Measurements from ENCODE around the gene KCNT2.

Gene KCNT2

DNA sequence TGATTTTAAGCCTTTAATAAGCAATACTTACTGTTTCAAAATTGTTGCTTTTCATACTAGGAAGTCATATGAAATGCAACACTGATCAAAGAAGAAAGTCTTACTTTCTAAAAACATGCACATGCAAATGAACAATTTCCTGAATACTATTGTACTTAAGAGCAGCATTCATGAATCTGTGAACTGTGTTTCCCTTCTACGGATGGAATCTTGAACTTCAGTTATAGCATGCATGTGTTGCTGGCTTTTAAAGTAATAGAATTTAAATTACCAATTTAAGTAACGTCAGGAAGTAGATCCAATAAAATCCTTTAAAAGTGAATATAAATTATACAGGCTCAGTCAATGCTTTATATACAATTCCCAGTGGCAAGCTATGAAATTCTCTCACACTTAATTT lies 348.9 kb downstream of the KCNT2 start:
- TF ChIP-seq Cebpa-rat (IDR thresholded peaks at IDR 0.05): no peak
- no peaks in the 10 kb centered on the region for H3K27me3 ChIP-seq
- peak overlapping the region in 6 of 11 experiments; percentile 16 to 62 (median 36); a peak in 11 of 22 replicates for H3K4me2 ChIP-seq
- H4K20me1 ChIP-seq: no peaks in the 10 kb centered on the region
- no peak overlapping the region for H3K4me3 ChIP-seq
- H3K9ac ChIP-seq: no peak overlapping the region
- no peaks in the 10 kb centered on the region for H3K36me3 ChIP-seq
- peaks cover 0 to 15% (median 6%) of the 10 kb centered on the region in 10 experiments; a peak in 11 of 20 replicates for H3K4me1 ChIP-seq
- H3K27ac ChIP-seq: no peak overlapping the region
- H3K9me3 ChIP-seq (replicated peaks in 1 of 11): no peaks in the 10 kb centered on the region

DNA sequence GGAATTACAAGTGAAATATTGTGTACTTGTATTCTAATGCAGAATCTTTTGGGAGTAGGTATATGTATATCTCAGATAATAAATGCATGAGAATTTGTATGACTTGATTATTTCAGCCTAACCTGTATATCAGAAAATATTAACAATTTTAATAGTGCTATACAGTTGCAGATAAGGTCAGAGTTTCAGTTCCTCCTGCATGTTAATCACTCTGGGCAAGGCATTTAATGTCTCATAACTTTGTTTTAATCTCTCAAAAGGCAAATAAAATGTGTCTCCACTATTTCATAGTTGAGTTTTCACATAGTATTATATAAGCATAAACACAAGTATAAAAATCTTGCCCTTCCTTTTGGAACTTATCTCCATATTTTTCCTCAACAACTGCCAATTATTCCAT lies 352.5 kb downstream of the KCNT2 start:
- Histone ChIP-seq H3K27ac (no peak overlapping the region), H3K4me1 (peaks cover 0 to 15% (median 6%) of the 10 kb centered on the region in 10 experiments; a peak in 11 of 20 replicates), H3K36me3 (no peaks in the 10 kb centered on the region), H3K9me3 (replicated peaks in 1 of 11) (no peaks in the 10 kb centered on the region), H3K4me3 (no peak overlapping the region), H3K27me3 (no peaks in the 10 kb centered on the region), H3K9ac (no peak overlapping the region), H4K20me1 (no peaks in the 10 kb centered on the region), H3K4me2 (no peak overlapping the region)
- TF ChIP-seq Cebpa-rat (IDR thresholded peaks at IDR 0.05): no peak

DNA sequence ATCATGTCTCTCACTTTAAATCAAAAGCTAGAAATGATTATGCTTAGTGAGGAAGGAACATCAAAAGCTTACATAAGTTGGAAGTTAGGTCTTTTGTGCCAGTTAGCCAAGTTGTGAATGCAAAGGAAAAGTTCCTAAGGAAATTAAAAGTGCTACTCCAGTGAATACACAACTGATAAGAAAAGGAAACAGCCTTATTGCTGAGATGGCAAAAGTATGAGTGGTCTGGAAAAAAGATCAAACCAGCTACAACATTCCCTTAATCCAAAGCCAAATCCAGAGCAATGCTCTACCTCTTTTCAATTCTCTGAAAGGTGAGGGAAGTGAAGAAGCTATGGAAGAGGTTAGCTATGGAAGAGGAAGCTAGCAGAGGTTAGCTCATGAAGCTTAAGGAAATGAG lies 378.7 kb downstream of the KCNT2 start:
- Histone ChIP-seq H4K20me1 (no peaks in the 10 kb centered on the region), H3K4me3 (no peak overlapping the region), H3K9ac (no peak overlapping the region), H3K27ac (no peak overlapping the region), H3K4me1 (no peaks in the 10 kb centered on the region), H3K4me2 (no peak overlapping the region), H3K36me3 (no peaks in the 10 kb centered on the region), H3K9me3 (replicated peaks in 1 of 11) (no peaks in the 10 kb centered on the region), H3K27me3 (no peaks in the 10 kb centered on the region)
- no peak for TF ChIP-seq Cebpa-rat (IDR thresholded peaks at IDR 0.05)

DNA sequence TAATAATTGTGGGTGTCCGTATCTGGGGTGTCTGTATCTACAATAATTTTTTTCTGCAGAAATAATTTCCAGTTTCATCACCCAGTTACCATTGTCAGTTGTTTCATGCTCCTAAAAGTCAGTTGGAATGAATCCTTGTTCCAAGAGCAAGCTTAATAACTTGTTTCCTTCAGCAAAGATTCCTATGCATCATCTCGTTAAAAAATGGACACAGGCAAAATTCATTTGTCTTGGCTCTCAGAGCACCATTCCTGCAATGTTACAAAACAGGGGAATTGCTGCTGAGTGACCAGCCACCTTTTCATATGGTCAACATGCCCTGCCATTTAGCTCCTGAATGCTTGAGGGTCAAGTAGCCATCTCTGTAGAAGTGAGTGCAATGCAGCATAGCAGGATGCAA lies 393.4 kb downstream of the KCNT2 start:
- Histone ChIP-seq H3K4me2 (no peak overlapping the region), H3K4me1 (no peaks in the 10 kb centered on the region), H3K27ac (no peak overlapping the region), H4K20me1 (no peaks in the 10 kb centered on the region), H3K4me3 (no peak overlapping the region), H3K9me3 (replicated peaks in 1 of 11) (no peaks in the 10 kb centered on the region), H3K36me3 (no peaks in the 10 kb centered on the region), H3K27me3 (no peaks in the 10 kb centered on the region), H3K9ac (no peak overlapping the region)
- TF ChIP-seq Cebpa-rat (IDR thresholded peaks at IDR 0.05): no peak

DNA sequence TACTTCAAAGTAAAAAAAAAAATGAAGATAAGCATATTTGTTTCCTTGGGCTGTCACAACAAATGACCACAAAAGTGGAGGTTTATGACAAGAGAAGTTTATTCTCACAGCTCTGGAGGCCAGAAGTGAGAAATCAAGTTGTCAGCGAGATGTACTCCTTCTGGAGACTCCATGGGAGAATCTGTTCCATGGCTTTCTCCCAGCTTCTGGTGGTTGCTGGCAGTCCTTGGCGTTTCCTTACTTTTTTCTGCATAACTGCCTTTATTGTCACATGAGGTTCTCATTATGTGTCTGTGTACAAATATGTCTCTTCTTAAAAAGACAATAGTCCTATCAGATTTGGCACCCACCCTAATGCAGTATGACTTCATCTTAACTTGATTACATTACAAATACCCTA lies 398.3 kb downstream of the KCNT2 start:
- Histone ChIP-seq H3K9ac (no peak overlapping the region), H4K20me1 (no peaks in the 10 kb centered on the region), H3K4me2 (no peak overlapping the region), H3K4me1 (no peaks in the 10 kb centered on the region), H3K27ac (no peak overlapping the region), H3K27me3 (no peaks in the 10 kb centered on the region), H3K4me3 (no peak overlapping the region), H3K36me3 (no peaks in the 10 kb centered on the region), H3K9me3 (replicated peaks in 1 of 11) (no peaks in the 10 kb centered on the region; a peak in 1 of 22 replicates)
- no peak for TF ChIP-seq Cebpa-rat (IDR thresholded peaks at IDR 0.05)

DNA sequence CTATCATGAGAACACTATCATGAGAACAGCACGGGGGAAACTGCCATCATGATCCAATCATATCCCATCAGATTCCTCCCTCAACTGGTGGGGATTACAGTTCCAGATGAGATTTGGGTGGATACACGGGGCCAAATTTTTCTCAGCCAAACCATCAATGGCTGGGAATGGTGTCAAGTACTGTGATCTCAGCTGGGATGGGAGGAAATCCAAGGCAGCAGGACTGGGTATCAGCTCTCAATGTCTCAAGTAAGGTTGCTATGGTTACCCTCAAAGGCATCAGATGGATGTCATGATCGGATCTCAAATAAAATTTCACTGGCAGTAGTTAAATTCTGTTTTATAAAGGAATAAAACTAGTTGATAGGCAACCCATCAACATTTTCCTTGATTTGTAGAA lies 399.0 kb downstream of the KCNT2 start:
- H3K36me3 ChIP-seq: no peaks in the 10 kb centered on the region
- no peak overlapping the region for H3K4me2 ChIP-seq
- no peak for TF ChIP-seq Cebpa-rat (IDR thresholded peaks at IDR 0.05)
- no peaks in the 10 kb centered on the region for H4K20me1 ChIP-seq
- no peaks in the 10 kb centered on the region for H3K27me3 ChIP-seq
- H3K9me3 ChIP-seq (replicated peaks in 1 of 11): no peaks in the 10 kb centered on the region; a peak in 1 of 22 replicates
- no peak overlapping the region for H3K4me3 ChIP-seq
- no peak overlapping the region for H3K27ac ChIP-seq
- no peak overlapping the region for H3K9ac ChIP-seq
- no peaks in the 10 kb centered on the region for H3K4me1 ChIP-seq

DNA sequence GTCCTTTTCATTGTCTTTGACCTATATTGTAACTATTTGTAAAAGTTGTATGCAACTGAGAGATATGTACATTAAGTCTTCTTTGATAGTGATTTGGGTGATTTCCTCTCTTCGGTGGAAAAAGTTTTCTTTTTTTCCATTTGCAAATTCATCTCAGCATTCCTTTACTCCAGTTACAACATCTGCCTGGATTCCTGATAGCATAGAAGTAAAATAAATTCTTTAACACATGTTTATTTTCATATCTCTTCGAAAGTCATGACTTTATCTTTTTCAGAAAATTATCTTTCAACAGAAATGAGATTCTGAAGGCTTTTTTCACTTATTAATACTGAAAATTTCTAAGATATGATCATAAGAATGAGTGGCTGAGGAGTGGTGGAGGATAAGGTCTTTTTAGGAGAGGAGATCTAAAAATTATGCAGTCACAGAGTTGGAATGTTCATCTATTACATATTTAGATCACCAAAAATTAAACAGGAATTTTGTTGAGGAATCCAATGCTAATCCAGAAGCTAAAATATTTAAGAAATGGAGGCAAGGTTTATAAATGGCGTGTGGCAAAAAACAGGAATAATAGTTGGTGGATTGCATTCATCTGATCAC lies 400.5 kb downstream of the KCNT2 start:
- Histone ChIP-seq H3K9me3 (replicated peaks in 1 of 11) (no peaks in the 10 kb centered on the region; a peak in 1 of 22 replicates), H3K4me2 (no peak overlapping the region), H3K36me3 (no peaks in the 10 kb centered on the region), H3K27me3 (no peaks in the 10 kb centered on the region), H3K4me3 (no peak overlapping the region), H4K20me1 (no peaks in the 10 kb centered on the region), H3K4me1 (no peaks in the 10 kb centered on the region), H3K9ac (no peak overlapping the region), H3K27ac (no peak overlapping the region)
- no peak for TF ChIP-seq Cebpa-rat (IDR thresholded peaks at IDR 0.05)

DNA sequence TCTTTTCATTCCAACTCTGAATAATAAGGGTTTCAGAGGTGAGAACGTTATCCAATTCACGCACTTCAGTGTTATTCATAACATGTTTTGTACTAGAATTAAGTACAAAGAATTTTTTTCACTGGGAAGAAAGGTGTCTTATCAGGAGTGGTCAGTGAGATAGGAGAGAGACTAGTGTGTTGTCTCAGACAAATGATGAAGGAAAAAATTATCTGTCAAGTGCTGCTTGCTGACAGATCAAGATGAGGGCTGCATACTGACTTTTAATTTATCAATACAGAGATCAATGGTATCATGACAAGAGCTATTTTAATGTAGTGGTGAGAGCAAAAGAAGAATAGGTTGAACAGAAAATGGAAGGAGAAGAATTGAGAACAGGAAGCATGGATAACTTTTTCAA lies 402.4 kb downstream of the KCNT2 start:
- TF ChIP-seq Cebpa-rat (IDR thresholded peaks at IDR 0.05): no peak
- Histone ChIP-seq H4K20me1 (no peaks in the 10 kb centered on the region), H3K4me3 (no peak overlapping the region), H3K9me3 (replicated peaks in 1 of 11) (no peaks in the 10 kb centered on the region; a peak in 1 of 22 replicates), H3K4me1 (no peaks in the 10 kb centered on the region), H3K4me2 (no peak overlapping the region), H3K27me3 (no peaks in the 10 kb centered on the region), H3K36me3 (no peaks in the 10 kb centered on the region), H3K9ac (no peak overlapping the region), H3K27ac (no peak overlapping the region)

DNA sequence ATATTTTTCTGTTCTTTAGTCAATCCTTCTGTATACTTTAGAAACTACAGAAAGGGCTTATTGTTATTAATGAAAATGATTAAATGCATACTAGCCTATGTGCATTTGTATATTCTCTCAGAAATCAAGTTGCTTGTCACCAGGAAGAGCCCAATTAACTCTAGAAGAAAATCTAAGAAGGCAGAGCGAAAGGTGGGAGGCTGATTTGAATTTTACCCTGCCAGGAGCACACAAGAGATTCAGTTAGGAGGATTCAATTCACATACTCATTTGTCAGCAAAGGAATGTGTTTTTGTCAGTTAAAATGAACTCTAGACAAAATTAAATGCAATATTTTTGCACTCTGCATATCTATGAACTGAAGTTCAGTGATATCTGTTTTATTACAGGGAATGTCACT lies 411.8 kb downstream of the KCNT2 start:
- H3K36me3 ChIP-seq: no peaks in the 10 kb centered on the region
- no peak overlapping the region for H3K4me2 ChIP-seq
- peaks cover 0 to 9% (median 0%) of the 10 kb centered on the region in 10 experiments; a peak in 5 of 20 replicates for H3K4me1 ChIP-seq
- no peaks in the 10 kb centered on the region for H4K20me1 ChIP-seq
- H3K4me3 ChIP-seq: no peak overlapping the region
- H3K9ac ChIP-seq: no peak overlapping the region
- TF ChIP-seq Cebpa-rat (IDR thresholded peaks at IDR 0.05): no peak
- H3K9me3 ChIP-seq (replicated peaks in 1 of 11): no peaks in the 10 kb centered on the region
- H3K27ac ChIP-seq: no peak overlapping the region
- H3K27me3 ChIP-seq: no peaks in the 10 kb centered on the region

DNA sequence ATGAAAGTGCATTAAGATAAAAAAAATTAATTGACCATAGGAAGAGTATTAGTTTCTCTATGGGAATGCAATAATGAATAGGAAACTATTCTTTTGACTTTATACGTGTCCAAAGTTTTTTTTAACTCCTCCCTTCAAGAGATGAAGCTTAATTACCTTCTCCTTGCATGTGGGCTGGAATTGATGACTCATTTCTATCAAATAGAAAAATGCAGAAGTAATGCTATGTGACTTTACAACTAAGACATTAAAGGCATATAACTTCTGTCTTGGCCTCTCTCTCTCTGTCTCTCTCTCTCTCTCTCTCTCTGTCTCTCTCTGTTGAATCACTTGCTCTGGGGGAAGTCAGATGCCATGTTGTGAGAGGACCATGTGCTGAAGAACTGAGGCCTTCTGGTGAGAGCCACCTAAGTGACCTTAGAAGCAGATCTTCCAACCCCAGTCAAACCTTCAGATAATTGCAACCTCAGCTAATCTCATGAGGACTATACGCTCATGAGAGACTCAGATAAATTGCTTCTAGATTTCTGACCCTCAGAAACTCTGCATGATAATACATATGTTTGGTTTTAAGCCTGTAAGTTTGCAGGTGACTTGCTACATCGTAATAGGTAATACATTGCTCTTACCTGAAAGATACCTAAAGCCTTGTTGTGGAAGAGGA lies 414.2 kb downstream of the KCNT2 start:
- TF ChIP-seq Cebpa-rat (IDR thresholded peaks at IDR 0.05): no peak
- Histone ChIP-seq H4K20me1 (no peaks in the 10 kb centered on the region), H3K9ac (no peak overlapping the region), H3K4me1 (peaks cover 0 to 9% (median 0%) of the 10 kb centered on the region in 10 experiments; a peak in 5 of 20 replicates), H3K27me3 (no peaks in the 10 kb centered on the region), H3K4me2 (peak overlapping the region in 2 of 11 experiments; percentile 1 to 48; a peak in 1 of 22 replicates), H3K36me3 (no peaks in the 10 kb centered on the region), H3K4me3 (no peak overlapping the region), H3K27ac (0 out of 22 replicates have a peak overlapping the region, but pooled peaks of 1 of the 11 experiments have one; percentile 1), H3K9me3 (replicated peaks in 1 of 11) (peaks cover 0 to under 1% (median 0%) of the 10 kb centered on the region in 11 experiments; a peak in 2 of 22 replicates)
